Transverse colon (tissue), 4 donors: ENCODE data around the gene RHBDD1. TPM values are rescaled to one million over a fixed set of nuclear protein-coding genes. Genes with fewer than 3 reads are reported as not detected.

Source experiments
- DNase-seq: peaks from one replicate; pipeline ENCODE4 v3.0.0-alpha.2; 2019
- H3K27ac ChIP-seq, 4 donors: fragments of 200-600 bp; sonication (generic); 2 replicates each; pipeline ENCODE4 v1.5.1; 2016 to 2018; ENCODE audit warnings: inconsistent platforms in 4 of 4
- H3K27me3 ChIP-seq: fragments of 200-600 bp; sonication (generic); 2 replicates; pipeline ENCODE4 v1.5.1; 2017; ENCODE audit warnings: inconsistent platforms
- H3K36me3 ChIP-seq, 4 donors: fragments of 200-600 bp; sonication (generic); 2 replicates each; pipeline ENCODE4 v1.5.1; 2017 to 2019; ENCODE audit warnings: inconsistent platforms in 4 of 4
- H3K4me1 ChIP-seq, 4 donors: fragments of 200-600 bp; sonication (generic); 2 replicates each; pipeline ENCODE4 v1.5.1; 2017 to 2020; ENCODE audit warnings: inconsistent platforms in 4 of 4
- H3K4me3 ChIP-seq, 4 donors: fragments of 200-600 bp; sonication (generic); 1 replicate in 1 of 4; 2 replicates in 3 of 4; pipeline versions ENCODE4 v1.5.1 to v1.6.1; 2017 to 2019; ENCODE audit warnings: inconsistent platforms in 4 of 4
- H3K9me3 ChIP-seq, 2 donors: fragments of 200-600 bp; sonication (generic); 2 replicates each; pipeline ENCODE4 v1.5.1; 2017 to 2019; ENCODE audit warnings: inconsistent platforms in 2 of 2
- EP300 ChIP-seq: sonication (generic); formaldehyde crosslinking; IDR thresholded peaks from one replicate; pipeline ENCODE4 v1.6.1; 2017; ENCODE audit warnings: antibody characterized with exemption, low read depth
- POLR2A ChIP-seq: fragments of 450-650 bp; IDR thresholded peaks from one replicate; pipeline ENCODE4 v1.6.1; 2016; ENCODE audit warnings: antibody characterized with exemption, mild to moderate bottlenecking, moderate library complexity
- POLR2AphosphoS5 ChIP-seq, 3 donors: sonication (generic); formaldehyde crosslinking; IDR thresholded peaks; one replicate each; pipeline ENCODE4 v1.6.1; 2016; ENCODE audit warnings: antibody characterized with exemption in 3 of 3
- WGBS, 2 donors: methylation state at CpG; one replicate each; pipeline ENCODE4 v1.1.5; 2018; ENCODE audit warnings: low coverage in 1 of 2; 5-methylcytosine and 5-hydroxymethylcytosine counted together
- in situ Hi-C, 4 donors: fragments of 200-750 bp; cut with MboI; loops; one replicate each; pipeline versions ENCODE4 v1.15.0 to v1.15.1; 2017; ENCODE audit warnings: low sequenced_read_pairs in 3 of 4, low pct_ligation_motif_present in 1 of 4, low pct_unique_long_range_greater_than_20kb in 1 of 4
- intact Hi-C: fragments of 100-400 bp; cut with DNase I; formaldehyde crosslinking; loops from one replicate; pipeline ENCODE4 v1.15.1; 2023; ENCODE audit warnings: low total_unique reads
- total RNA-seq, 4 donors: library from RNA; depleted of rRNA; stranded (reverse); fragments of >200 nt; gene quantifications; one replicate each; pipeline ENCODE4 v1.1.0, GENCODE V29; 2016
- TF ChIP-seq, protein P1 (sequence below), 5 experiments: fragments of 200-600 bp in 3 of 5; fragments of 450-650 bp in 2 of 5; sonication (generic) in 3 of 5; IDR thresholded peaks; 1 replicate in 2 of 5; 2 replicates in 3 of 5; pipeline ENCODE4 v1.5.1; 2016 to 2017; ENCODE audit warnings: antibody characterized with exemption in 5 of 5, inconsistent platforms in 3 of 5, mild to moderate bottlenecking in 2 of 5, moderate library complexity in 1 of 5

Gene RHBDD1
- total RNA-seq, 4 donors from 2014 or later, result 11.9 to 47.5 (median 22.5) TPM

DNA sequence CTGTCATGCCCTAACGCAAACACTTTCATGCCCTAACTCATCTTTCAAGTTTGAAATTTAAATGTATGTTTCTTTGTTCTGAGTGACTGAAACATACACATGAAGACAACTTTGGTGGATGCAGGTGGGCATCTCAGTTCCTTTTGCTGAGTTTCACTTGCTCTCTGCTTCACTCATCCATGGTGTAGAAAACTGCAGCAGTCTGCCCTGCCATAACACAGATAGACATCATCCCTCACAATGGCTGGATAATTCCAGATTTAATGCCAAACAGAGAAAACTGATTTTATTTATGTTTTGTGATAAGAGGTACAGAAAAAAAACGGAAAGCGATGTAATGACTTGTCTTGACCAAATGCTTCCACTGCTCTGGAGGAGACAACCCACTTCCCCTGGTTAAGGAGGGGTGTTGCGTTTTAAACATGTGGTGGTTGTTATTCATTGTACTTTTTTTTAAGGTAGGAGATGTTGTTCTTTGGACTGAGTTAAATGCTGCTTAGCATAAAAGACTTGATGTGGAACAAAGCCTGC is 70.4 kb downstream of the RHBDD1 start:
- H3K4me1 ChIP-seq, result peaks cover 3 to 22% (median 10%) of the 10 kb centered on the region in 4 donors
- DNase-seq, result no peak
- H3K36me3 ChIP-seq, result no peaks in the 10 kb centered on the region
- no peaks in the 10 kb centered on the region for H3K27me3 ChIP-seq
- H3K4me3 ChIP-seq, result no peak overlapping the region
- 89 to 90% methylated on average over 4 of the region's 4 CpGs for WGBS, 2 donors
- peak overlapping the region in 2 of 4 donors; percentile 14 to 35 for H3K27ac ChIP-seq
- intact Hi-C loops (no loop called here), in situ Hi-C loops (no loop called here)
- H3K9me3 ChIP-seq, result no peaks in the 10 kb centered on the region
- TF ChIP-seq EP300, result no peak
- TF ChIP-seq POLR2A, result no peak
- no peak for TF ChIP-seq POLR2AphosphoS5 (IDR thresholded peaks at IDR 0.05)
- TF ChIP-seq, protein P1, sequence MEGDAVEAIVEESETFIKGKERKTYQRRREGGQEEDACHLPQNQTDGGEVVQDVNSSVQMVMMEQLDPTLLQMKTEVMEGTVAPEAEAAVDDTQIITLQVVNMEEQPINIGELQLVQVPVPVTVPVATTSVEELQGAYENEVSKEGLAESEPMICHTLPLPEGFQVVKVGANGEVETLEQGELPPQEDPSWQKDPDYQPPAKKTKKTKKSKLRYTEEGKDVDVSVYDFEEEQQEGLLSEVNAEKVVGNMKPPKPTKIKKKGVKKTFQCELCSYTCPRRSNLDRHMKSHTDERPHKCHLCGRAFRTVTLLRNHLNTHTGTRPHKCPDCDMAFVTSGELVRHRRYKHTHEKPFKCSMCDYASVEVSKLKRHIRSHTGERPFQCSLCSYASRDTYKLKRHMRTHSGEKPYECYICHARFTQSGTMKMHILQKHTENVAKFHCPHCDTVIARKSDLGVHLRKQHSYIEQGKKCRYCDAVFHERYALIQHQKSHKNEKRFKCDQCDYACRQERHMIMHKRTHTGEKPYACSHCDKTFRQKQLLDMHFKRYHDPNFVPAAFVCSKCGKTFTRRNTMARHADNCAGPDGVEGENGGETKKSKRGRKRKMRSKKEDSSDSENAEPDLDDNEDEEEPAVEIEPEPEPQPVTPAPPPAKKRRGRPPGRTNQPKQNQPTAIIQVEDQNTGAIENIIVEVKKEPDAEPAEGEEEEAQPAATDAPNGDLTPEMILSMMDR (IDR thresholded peaks at IDR 0.05), result no peak

DNA sequence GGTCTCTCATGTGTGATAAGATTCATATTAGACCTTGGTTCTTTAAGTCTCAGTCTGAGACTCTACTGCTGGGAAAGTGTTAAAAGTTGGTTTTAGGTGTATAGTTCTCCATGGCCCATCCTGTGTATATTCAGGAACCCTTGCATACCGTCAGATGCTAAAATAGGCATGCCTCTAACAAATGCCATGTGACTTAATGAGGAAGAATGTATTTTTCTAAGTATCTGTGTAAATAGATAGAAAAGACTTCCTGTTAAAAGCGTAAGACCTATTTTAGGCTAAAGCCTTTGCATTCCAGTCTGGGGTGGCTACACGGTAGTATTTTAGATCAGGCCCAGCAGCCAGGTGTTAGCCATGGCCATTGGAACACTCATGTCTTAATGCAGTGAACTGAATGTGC is 73.3 kb downstream of the RHBDD1 start:
- in situ Hi-C loops, result no loop called here
- H3K4me1 ChIP-seq, result peaks cover 3 to 22% (median 10%) of the 10 kb centered on the region in 4 donors

DNA sequence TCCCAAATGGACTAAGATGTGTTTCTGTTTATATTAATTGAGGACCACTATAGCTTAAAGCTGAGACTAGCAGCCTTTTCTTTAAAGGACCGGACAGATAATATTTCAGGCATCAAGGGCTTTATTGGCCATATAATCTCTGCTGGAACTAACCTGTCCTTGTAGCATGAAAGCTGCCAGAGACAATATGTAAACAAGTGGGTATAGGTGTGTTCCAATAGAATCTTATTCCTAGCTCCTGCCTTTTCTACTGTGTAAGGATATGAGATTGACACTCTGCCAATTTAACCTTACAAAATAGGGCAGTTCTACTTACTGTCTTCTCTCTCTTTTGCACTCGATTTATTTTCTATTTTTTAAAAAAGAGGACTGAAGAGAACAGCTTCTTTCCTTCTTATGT is 74.0 kb downstream of the RHBDD1 start:
- WGBS, 2 donors, result 54% methylated on average over 2 of the region's 2 CpGs; no CpG with 5 or more reads in 1 of the 2 donors
- Histone ChIP-seq H3K4me1 (peaks cover 3 to 22% (median 10%) of the 10 kb centered on the region in 4 donors), H3K27ac (no peak overlapping the region), H3K9me3 (no peaks in the 10 kb centered on the region), H3K27me3 (no peaks in the 10 kb centered on the region), H3K4me3 (no peak overlapping the region), H3K36me3 (no peaks in the 10 kb centered on the region)
- intact Hi-C loops, result no loop called here
- in situ Hi-C loops, result no loop called here
- no peak for DNase-seq
- no peak for TF ChIP-seq EP300
- no peak for TF ChIP-seq POLR2A
- TF ChIP-seq, protein P1 (IDR thresholded peaks at IDR 0.05), result no peak
- no peak for TF ChIP-seq POLR2AphosphoS5 (IDR thresholded peaks at IDR 0.05)

More for the DNA sequence above, 73.3 kb downstream of the RHBDD1 start:
- no peak overlapping the region for H3K4me3 ChIP-seq
- TF ChIP-seq, protein P1 (IDR thresholded peaks at IDR 0.05), result no peak
- no peak for TF ChIP-seq EP300
- H3K9me3 ChIP-seq, result no peaks in the 10 kb centered on the region
- H3K27me3 ChIP-seq, result no peaks in the 10 kb centered on the region
- intact Hi-C loops, result no loop called here
- no peak overlapping the region for H3K27ac ChIP-seq
- DNase-seq, result no peak
- no peaks in the 10 kb centered on the region for H3K36me3 ChIP-seq
- 57 to 84% methylated on average over 3 of the region's 3 CpGs for WGBS, 2 donors

DNA sequence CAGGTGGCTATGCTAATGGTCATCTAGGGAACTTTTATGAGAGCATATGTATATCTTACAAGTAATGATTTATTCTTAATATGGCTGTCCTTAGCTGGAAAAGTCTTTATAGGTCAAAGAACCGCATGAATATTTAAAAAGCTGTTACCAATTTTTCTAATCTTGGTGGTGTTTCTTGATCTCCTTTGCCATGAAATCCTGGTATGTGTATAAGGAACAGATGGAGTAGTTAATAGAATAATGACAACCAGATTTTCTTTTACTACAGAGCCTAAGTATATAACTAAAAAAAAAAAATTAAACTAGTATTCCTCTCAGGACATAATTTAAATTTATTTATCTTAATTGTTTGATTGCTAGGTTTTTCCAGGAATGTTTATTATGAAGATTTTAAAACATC is 74.5 kb downstream of the RHBDD1 start:
- no peaks in the 10 kb centered on the region for H3K27me3 ChIP-seq
- intact Hi-C loops (no loop called here), in situ Hi-C loops (no loop called here)
- TF ChIP-seq, protein P1 (IDR thresholded peaks at IDR 0.05), result no peak
- no peak for TF ChIP-seq EP300
- no peak for TF ChIP-seq POLR2AphosphoS5 (IDR thresholded peaks at IDR 0.05)
- no peak for TF ChIP-seq POLR2A
- H3K9me3 ChIP-seq, result no peaks in the 10 kb centered on the region
- no peak overlapping the region for H3K27ac ChIP-seq
- H3K4me3 ChIP-seq, result no peak overlapping the region
- peaks cover 3 to 22% (median 10%) of the 10 kb centered on the region in 4 donors for H3K4me1 ChIP-seq
- DNase-seq, result no peak
- H3K36me3 ChIP-seq, result no peaks in the 10 kb centered on the region
- WGBS, 2 donors, result 50 to 75% methylated on average over 1 of the region's 1 CpG
